ENCODE results near the gene RAB40C.
"Not testable (repeated sequence)": the region's sequence is repeated elsewhere in the genome, so short reads cannot be mapped to it uniquely, and the experiment has no call there.

The RAB40C gene

DNA sequence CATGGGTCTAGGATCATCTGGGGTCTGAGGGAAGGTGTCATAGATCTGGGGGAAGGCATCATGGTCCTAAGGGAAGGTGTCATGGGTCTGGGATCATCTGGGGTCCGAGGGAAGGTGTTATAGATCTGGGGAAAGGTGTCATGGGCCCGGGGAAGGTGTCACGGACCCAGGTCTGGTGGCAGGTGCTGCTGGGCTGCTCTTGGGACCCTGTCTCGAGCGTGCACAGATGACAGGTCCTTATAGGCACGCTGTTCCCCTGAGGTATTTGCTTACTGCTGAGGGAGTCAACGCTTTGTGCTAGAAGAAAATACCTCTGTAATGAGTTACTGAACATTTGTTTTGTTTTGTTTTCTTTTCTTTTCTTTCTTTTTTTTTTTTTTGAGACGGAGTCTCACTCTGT lies 1.4 kb downstream of the RAB40C start:
- DNase-seq, result no peak

DNA sequence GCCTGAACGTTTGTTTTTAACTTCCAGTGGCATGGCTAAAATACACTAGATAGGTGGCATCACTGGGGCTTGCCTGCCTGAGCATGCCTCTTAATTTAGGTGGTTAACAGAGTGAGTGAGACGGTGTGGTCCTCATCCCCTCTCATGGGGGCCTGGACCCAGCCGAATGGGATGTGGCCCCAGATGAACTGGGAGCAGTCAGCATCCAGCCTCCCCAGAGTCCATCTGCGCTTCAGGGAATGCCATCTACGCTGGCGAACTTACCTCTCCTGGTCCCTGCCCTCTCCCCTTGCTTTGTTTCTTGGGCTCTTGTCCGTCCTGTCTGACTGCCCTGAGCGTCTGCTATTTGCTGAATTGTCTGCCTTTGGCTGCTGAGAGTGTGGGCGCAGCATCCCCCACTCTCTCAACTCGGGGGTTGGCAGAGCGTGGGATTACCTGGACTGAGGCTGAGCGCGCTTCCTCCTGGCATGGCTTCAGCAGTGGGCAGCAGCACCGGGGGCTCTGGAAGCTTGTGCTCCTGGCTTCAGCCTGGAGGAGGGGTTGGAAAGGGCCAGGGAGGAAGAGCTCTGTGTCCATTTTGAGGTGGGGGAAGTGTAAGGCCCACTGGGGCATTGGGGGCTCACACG lies 2.1 kb downstream of the RAB40C start:
- no peak for DNase-seq

DNA sequence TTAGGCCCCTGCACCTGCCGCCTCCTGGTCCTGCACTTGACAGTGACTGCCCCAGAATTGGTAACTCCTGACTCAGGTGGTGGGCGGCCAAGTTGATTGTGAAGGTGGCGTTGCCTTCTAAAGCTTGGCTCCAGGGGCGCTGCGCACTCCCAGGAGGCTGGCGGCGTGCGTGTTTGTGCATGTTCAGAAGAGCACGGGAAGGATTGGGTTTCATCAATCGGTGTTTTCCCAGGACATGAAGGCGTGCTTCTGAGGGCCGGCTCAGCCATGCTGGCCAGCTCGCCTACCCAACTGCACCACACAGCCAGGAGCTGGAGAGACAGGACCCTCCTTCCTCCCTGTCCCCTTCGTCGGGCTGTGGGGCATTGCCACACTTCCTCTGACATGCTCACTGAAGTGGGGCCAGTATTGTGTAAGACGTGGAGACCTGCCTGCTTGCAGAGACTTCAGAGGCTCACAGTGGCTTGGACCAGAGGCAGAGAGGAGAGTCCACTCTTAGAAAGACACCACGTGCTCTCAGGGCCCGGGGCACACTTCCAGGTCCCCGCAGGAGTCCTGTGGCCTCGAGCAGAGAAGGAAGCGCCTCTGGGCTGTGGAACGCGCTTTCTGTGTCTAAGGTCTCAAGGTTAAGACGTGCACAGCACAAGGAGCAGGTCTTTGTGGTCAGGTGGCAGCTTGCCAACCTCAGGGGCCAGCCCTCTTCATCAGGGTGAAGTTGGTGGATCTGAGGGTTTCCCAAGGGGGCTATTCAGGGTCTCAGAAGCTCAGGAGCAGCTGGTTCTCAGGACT lies 2.8 kb downstream of the RAB40C start:
- DNase-seq, result no peak

DNA sequence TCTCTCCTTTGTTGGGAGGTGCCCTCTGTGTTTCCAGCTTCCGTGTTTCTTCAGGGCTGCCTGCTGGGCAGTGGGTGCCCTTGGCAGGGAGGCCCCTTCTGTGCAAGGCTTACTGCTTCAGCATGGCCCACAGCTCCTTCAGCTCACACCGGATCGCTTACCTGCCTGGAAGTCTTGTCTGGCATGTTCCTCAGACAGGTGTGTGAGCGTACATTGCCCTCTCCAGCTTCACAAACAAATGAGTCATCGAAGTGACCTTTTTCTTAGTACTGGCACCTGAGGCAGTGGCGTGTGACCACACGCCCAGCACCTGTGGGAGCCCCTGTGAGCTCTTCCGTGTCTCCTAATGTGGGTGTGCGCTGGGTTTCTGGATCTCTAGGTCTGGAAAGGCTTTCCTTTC lies 3.5 kb downstream of the RAB40C start:
- no peak for DNase-seq

DNA sequence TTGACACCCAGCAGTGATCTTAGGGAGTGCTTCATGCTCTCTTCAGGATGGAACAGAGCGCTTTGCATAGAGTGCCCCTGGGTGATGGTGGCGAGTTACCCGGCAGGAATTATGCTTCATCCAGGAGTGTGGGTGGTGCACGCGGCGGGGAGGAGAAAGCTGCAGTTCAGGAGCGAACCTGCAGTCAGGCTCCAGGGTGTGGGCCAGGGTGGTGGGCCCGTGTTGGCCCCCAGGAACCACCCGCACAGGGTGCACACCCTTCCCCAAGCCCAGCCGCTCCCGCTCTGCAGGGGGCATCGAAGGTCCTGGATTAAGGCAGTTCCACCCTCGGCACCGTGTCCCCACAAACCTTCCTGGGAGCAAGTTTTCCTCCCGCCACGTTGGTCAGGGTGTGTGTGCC lies 3.9 kb downstream of the RAB40C start:
- DNase-seq, result no peak

DNA sequence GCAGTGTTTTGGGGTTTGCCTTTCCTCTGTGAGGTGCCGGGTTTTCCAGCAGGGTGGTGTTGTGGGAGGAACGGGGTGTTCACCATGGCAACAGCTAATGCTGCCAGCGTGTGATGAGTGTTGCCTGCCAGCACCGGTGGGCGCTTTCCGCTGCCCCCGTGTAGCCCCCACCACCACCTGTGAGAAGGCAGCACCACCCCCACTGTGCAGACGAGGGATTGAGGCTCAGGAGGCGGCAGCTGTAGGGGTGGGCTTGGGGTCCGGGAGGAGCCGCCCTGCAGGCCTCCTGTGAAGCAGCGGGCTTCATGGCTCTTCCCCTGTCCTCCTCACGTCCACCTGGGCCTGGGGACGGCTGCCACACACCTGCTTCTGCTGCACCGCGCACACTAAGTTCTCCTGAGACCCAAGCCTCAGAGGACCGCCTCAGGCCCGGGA lies 5.2 kb downstream of the RAB40C start:
- DNase-seq, result no peak

DNA sequence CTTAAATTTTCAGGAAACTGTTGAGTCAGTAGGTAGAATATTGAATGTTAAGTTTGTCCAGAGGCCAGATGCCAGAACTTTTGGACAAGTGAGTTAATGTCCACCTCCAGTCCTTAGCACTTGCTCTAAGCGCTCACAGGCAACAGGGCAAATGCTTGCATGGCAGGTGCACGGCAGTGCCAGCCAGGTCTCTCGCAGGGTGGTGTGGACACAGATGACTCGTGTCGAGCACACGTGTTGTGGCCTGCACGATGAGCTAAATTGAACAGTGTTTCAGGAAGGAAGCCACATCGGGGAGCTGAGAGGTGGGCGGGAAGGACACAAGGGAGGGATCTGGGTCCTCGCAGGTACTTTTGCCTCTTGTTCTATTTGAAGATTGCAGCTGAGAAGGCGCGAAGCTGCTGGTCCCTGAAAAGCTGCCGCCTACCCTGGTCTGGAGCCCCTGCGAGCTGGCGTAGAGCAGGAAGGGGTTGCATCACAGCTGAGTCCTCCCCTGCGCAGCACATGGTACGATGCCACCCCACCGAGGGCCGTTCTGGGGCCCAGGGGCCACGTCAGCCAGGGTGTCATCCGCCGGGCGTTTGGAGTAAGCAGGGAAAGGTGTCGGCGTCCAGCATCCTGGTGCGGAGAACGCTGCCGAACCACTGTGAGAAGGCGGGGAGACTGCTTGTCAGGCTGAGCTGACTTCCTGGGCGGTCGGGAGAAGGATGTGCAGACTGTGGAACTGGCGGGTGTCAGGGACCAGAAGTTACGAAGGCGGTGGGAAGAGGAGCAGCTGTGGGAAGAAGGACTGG lies 6.3 kb downstream of the RAB40C start:
- DNase-seq, result no peak

DNA sequence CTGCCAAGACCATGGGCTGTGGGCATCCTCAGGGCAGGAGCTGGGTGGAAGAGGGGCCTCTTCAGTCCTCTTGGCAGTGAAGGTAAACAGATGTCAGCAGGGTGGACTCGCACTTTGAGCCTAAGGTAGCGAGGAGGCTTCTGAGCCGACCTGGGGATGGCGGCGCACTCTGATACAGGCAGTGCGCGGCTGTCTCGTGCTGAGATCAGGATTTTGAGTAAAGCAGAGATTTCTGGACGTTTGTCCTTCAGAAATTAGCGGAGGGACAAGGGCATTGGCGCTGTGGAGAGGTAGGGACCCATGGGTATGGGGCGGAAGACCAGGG lies 6.8 kb downstream of the RAB40C start:
- DNase-seq, result no peak

DNA sequence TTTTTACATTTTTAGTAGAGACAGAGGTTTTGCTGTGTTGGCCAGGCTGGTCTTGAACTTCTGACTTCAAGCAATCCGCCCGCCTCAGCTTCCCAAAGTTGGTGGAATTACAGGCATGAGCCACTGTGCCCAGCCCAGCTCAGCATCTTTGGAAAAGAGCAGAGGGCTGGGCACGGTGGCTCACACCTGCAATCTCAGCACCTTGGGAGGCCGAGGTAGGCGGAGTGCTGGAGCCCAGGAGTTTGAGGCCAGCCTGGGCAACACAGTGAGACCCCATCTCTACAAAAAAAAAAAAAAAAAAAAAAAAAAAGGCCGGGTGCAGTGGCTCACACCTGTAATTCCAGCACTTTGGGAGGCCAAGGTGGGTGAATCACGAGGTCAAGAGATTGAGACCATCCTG lies 7.8 kb downstream of the RAB40C start:
- DNase-seq, result not testable (repeated sequence)

DNA sequence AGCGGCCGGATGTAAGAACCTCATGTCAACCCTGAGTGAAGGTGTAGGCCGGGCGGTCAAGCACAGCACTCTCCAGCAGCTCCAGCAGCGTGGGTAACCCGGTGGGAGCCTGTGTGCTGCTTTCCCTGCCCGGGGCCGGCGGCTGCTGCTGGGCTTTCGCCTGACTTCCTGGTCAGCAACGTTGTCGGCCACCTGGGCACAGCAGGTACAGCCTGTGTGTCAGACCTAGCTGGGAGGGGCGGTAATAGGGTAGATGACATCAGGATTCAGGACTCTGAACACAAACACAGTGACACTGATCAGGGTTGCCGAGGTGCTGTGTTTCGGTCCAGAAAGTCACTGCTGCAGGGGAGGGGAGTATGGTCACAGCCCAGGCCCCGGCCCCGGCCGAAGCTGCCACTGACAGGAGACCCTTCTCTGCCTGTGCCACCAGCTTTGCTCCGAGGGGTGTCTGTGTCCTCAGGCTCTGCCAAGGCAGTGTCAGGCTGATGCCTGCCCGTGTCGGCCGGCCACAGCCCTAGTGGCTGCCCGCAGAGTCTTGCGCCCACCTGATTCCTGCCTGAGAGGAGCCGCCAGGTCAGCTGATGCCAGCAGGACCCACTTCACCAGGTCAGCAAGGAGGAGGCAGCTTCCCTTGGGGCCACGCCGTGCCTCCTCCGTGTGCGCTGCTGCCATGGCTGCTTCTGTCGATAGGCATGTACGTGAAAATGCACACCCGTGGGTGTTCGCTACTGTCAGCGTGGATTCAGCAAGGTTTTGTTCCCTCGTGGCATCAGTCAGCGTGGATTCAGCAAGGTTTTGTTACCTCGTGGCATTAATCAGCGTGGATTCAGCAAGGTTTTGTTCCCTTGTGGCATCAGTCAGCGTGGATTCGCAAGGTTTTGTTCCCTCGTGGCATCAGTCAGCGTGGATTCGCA lies 9.2 kb downstream of the RAB40C start:
- no peak for DNase-seq

DNA sequence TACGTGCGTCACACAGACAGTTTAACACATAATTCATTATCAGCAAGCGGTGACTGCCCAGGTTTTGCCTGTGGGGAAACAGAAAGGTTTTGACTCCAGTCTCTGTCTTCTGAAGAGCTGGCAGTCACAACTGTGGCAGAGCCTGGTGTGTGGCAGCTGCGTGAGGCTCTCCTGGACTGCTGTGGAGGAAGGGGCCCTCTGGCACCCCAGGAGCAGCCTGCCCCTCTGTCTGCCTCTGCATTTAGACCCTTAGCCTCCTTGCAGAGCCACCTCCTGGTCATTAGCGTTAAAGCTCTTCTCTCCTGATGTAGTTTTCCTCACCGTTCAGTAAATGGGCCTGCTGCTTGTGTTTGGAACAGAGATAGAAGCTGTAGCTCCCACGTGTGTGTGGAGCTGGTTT lies 10.9 kb downstream of the RAB40C start:
- DNase-seq, result no peak

DNA sequence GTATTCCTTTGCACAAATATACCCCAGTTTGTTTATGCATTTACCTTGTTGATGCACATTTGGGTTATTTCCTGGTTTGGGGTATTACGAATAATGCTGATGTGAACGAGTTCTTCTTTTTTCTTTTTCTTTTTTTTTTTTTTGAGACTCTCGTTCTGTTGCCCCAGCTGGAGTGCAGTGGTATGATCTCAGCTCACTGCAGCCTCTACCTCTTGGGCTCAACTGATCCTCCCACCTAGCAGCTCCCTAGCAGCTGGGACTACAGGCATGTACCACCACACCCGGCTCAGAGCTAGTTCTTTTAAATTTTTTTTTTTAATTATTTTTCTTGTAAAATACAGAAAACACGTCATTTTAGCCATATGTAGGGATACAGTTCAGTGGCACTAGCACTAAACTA lies 14.1 kb downstream of the RAB40C start:
- DNase-seq, result no peak

DNA sequence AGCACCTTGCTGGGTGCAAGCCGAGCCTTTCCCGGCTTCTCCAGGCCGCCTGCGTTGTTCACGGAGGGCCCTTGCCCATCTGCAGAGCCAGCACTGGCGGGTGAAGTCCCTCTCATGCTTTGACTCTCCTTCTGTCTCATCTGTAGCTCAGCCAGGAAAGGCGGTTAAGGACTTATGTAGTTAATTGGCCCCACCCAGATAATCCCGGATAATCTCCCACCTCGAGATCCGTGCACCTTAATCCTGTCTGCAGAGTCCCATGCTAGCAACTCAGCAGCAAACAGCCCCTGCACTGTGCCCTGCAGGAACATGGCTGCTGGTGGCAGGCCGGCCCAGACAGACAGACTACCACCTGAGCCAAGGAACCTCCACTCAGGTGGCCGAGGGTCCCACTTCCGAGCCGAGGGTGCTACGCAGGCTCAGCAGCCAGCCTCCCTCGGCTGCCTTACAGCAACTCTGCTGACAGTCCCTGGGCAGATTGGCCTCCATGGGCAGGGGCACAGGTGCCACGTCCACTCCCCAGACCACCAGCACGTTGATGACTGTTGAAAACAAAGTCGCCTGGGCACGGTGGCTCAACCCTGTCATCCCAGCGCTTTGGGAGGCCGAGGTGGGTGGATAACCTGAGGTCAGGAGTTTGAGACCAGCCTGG lies 16.9 kb downstream of the RAB40C start:
- no peak for DNase-seq

DNA sequence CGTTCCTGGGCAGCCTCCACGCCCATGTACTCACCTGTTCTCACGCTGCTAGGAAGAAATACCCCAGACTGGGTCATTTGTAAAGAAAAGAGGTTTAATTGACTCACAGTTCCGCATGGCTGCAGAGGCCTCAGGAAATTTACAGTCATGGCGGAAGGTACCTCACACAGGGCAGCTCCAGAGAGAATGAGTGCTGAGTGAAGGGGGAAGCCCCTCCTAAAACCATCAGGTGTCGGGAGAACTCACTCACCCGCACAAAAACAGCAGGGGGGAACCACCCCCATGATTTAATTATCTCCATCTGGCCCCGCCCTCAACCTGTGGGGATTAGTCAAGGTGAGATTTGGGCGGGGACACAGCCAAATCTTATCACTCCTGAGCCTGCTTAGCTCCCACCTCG lies 18.2 kb downstream of the RAB40C start:
- no peak for DNase-seq

DNA sequence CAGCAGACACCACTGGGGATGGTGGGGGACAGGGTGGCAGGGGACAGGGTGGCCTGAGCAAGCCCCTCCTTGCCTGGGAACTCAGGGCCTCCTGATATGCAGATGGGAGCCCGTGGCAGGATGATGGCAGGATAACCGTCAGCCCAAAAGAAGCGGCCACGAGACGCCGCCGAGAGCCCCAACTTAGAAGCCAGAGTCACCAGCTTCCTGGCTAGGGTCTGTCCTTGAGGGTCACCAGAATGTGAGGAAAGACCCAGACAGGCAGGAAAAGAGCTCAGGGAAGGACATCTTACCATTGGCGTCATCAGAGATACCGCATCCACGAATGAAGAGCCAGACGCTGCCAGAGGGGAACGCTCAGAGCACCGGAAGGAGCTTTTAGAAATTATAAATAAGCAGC lies 19.4 kb downstream of the RAB40C start:
- DNase-seq, result no peak

DNA sequence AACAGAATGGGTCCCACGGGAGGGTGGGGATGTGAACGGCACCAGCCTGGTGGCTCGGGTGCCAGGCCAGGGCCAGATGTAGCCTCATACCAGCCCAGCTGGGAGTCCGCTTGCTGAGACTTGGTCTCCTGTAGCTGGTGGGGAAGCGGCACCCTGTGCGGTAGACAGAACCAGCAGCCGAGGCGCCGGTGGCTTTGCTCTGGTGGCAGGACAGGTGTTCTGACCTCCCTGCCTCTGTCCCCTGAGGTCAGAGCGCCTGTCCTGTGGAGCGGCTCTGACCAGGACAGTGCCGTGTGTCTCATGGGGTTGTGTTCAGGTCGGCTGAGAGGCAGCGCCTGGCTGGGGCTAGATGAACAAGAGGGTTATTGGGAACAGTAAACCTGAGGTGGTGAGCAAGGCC lies 20.1 kb downstream of the RAB40C start:
- no peak for DNase-seq

DNA sequence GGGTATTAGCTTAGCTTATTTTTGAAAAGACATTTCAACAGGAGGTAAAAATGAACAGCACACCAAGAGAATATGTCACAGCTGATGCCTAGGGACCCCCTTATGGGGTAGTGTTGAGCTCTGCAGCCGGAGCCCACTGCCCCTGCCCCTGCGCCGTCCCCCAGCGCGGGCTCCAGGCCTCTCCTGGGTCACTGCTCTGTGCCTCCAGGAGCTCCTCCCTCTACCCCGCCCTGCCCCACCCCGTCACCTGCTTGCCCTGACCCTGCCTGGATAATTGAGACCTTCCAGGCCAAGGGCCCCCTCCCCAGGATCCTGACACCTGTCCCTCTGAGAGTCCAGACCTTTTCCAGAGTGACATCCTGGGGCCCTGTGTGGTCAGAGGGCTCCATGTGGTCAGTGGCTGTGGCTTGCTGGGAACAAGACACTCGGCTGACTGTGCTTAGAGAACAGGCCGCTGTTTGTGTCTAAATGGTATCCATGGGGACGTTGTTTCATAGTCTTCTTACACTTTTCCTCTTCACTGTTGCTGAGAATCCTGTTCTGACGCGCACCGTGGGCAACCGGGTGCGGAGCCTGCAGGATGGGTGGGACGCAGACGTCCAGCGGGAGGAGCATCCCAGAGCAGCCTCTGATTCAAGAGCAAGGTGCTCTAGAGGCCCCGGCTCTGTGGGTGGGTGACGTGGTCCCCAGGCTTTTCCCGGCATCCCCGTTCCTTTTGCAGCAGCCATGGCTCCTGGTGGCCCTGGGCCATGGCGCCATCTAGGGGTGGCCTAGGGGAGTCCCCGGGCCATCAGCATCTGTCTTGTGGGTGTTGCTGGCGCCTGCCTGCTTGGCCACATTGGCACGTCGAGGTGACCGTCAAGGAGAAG lies 20.9 kb downstream of the RAB40C start:
- DNase-seq, result no peak

DNA sequence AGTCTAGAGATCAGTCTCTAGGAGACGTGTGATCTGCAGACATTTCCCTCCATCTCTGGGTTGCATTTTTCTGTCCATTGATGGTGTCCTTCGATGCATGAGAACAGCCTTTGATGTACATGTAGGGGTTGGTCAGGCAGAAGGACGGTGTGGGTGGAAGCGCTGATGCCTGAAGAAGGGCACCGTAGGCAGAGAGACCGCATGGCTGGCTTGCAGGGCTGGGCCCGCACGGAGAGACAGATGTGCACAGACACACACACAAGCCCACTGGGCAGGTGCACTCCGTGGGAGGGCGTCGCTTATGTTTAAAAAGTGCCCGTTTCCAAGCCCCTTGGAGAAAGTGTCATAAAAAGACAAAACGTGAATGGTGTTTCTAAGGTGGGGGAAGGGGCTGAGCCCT lies 25.3 kb downstream of the RAB40C start:
- DNase-seq, result no peak

DNA sequence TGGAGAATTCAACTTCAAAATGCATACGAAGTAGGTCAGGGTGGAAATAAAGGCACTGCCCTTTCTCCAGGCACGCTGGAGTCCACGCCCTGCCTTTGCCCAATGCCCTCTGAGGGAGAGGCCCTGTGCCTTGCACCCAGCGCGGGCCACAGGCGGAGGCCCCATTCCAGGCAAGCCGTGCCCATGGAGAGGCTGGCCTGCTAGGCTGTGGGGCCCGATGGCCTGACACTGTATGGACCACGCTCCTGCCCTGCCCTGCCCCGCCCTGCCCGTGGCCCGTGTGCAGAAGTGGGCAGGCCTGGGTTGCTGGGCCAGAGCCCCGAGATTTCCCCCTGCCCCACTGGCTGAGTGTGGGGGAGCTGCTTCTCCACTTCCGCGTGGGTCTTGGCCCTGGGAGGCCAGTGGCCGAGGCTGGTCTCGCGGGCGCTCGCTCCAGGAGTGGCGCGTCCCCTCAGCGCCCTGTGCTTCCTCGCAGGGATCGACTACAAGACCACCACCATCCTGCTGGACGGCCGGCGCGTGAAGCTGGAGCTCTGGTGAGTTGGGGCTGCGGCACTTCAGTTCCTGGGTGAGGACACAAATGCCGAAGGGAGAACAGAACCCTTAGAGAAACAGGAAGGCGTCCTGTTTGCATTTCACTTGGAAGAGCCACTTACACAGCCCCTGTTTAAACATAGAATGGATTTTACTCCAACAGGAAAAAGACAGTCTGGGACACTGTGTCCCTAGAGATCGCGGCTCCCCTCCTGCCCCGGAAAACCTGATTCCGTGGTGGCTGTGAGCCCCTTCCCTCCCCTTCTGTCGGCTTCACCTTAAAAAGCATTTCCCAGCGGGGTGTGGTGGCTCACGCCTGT lies 27.1 kb downstream of the RAB40C start:
- no peak for DNase-seq

DNA sequence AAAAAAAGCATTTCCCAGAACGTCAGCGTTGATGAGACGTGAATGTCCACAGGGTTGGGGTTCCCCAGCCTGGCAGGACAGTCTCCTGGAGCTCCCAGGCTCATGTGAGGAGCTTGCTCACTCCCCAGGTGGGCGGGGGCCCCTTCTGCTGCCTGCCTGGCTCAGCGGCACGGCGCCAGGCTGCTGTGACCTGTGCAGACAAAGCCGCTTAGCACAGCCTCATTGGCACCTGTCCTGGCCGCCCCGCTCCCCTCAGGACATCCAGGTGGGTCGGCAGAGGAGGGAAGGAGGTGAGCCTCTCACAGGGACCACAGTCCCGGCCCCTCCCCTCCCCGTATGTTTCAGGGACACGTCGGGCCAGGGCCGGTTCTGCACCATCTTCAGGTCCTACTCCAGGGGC lies 28.0 kb downstream of the RAB40C start:
- DNase-seq, result no peak

Measured in NCI-H2081 treated with DMSO at 0.1 percent for 48 hours (cell line).